Tibial nerve (tissue), 4 donors: ENCODE measurements around the gene GRB10.

Source experiments
- CTCF ChIP-seq, 5 experiments: fragments of 200-600 bp in 3 of 5; fragments of 450-650 bp in 2 of 5; sonication (generic) in 3 of 5; IDR thresholded peaks; one replicate each; pipeline ENCODE4 v1.5.1; 2016 to 2019; ENCODE audit warnings: antibody characterized with exemption in 5 of 5, mild to moderate bottlenecking in 3 of 5, moderate library complexity in 2 of 5
- EP300 ChIP-seq, 2 donors: sonication (generic); formaldehyde crosslinking; IDR thresholded peaks; one replicate each; pipeline ENCODE4 v1.6.1; 2017; ENCODE audit warnings: antibody characterized with exemption in 2 of 2, mild to moderate bottlenecking in 1 of 2
- POLR2A ChIP-seq, 2 donors: fragments of 450-650 bp; IDR thresholded peaks; one replicate each; pipeline ENCODE4 v1.6.1; 2017; ENCODE audit warnings: antibody characterized with exemption in 2 of 2, mild to moderate bottlenecking in 2 of 2, moderate library complexity in 2 of 2

DNA sequence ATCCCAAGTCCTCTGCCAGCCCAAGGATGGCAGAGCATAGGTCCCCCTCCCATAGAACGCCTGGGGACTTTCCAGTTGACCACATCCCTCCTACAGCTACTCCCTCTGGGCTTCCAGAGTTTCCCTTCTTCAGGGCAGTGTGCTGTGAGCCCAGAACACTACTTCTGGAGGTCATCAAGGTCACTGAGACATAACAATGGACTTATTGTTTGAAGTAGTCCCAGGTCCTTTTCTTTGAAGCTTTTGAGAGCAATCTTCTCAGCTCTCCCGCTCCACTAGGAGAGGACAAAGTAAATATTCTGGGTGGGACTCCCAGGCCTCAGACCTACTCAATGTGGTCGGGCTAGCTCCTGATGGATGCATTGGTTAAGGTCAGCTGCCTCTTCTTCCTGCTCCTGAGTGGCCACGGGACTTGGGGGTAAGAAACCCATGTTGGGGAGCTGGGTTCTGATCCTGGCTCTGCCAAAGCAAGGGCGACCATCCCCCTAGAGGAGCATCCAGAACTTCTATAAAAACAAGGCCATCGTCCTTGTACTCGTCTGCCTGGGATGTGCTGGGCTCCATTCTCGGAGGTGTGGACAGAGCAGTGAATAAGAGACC is 134.0 kb downstream of the GRB10 start:
- TF ChIP-seq POLR2A (IDR thresholded peaks at IDR 0.05) (no peak), CTCF (IDR thresholded peaks at IDR 0.05) (no peak), EP300 (IDR thresholded peaks at IDR 0.05) (no peak)
